Stomach (tissue), 9 donors: Measurements from ENCODE around the gene ALPK1. TPM values are rescaled to one million over a fixed set of nuclear protein-coding genes. Genes with fewer than 3 reads are reported as not detected.
"Not testable (repeated sequence)": the region's sequence is repeated elsewhere in the genome, so short reads cannot be mapped to it uniquely, and the experiment has no call there.

Experiments
- DNase-seq, 2 donors: peaks; one replicate each; pipeline versions ENCODE4 v3.0.0 to v3.0.0-alpha.2; 2013 to 2019
- H3K27ac ChIP-seq, 5 donors: fragments of 200-600 bp in 4 of 5; sonication (generic) in 4 of 5; one replicate each; pipeline ENCODE4 v1.5.1; 2013 to 2019; ENCODE audit warnings: mild to moderate bottlenecking in 1 of 5, moderate library complexity in 1 of 5
- H3K27me3 ChIP-seq, 3 donors: fragments of 200-600 bp; sonication (generic); one replicate each; pipeline ENCODE4 v1.5.1; 2017 to 2019; ENCODE audit warnings: mixed run types in 1 of 3
- H3K36me3 ChIP-seq, 4 donors: fragments of 200-600 bp; sonication (generic); 1 replicate in 3 of 4; 2 replicates in 1 of 4; pipeline ENCODE4 v1.5.1; 2016 to 2019
- H3K4me1 ChIP-seq, 4 donors: fragments of 200-600 bp; sonication (generic); one replicate each; pipeline ENCODE4 v1.5.1; 2016 to 2019
- H3K4me3 ChIP-seq, 4 donors: fragments of 200-600 bp; sonication (generic) in 3 of 4; one replicate each; pipeline ENCODE4 v1.5.1; 2016 to 2019; ENCODE audit warnings: mild to moderate bottlenecking in 1 of 4
- H3K9me3 ChIP-seq, 4 donors: fragments of 200-600 bp; sonication (generic); one replicate each; pipeline ENCODE4 v1.5.1; 2016 to 2019
- CTCF ChIP-seq, 7 experiments: fragments of 450-650 bp in 4 of 7; fragments of 200-600 bp in 3 of 7; sonication (generic) in 3 of 7; IDR thresholded peaks; one replicate each; pipeline ENCODE4 v1.5.1; 2016 to 2019; ENCODE audit warnings: antibody characterized with exemption in 7 of 7, control low read depth in 2 of 7, mild to moderate bottlenecking in 1 of 7
- EP300 ChIP-seq: sonication (generic); formaldehyde crosslinking; IDR thresholded peaks from one replicate; pipeline ENCODE4 v1.6.1; 2017; ENCODE audit warnings: antibody characterized with exemption
- POLR2A ChIP-seq, 4 donors: fragments of 450-650 bp; IDR thresholded peaks; one replicate each; pipeline ENCODE4 v1.6.1; 2016; ENCODE audit warnings: antibody characterized with exemption in 4 of 4, control low read depth in 2 of 4, mild to moderate bottlenecking in 1 of 4, moderate library complexity in 1 of 4
- POLR2AphosphoS5 ChIP-seq, 3 donors: sonication (generic); formaldehyde crosslinking; IDR thresholded peaks; one replicate each; pipeline ENCODE4 v1.6.1; 2016; ENCODE audit warnings: antibody characterized with exemption in 3 of 3
- WGBS, 5 donors: extraction: QIAGEN DNeasy Blood & Tissue Kit in 3 of 5; methylation state at CpG; one replicate each; pipeline versions ENCODE4 v1.1.5 to v1.1.7; 2013 to 2018; 5-methylcytosine and 5-hydroxymethylcytosine counted together
- intact Hi-C: fragments of 100-400 bp; cut with DNase I; formaldehyde crosslinking; loops from one replicate; pipeline ENCODE4 v1.15.1; 2023; ENCODE audit warnings: low total_unique reads
- polyA plus RNA-seq, 3 donors: library from polyadenylated mRNA; stranded (reverse); fragments of 200-250 nt; gene quantifications; one replicate each; pipeline ENCODE4 v1.2.3, GENCODE V29; 2013
- total RNA-seq, 5 donors: library from RNA; depleted of rRNA; stranded (reverse); fragments of >200 nt; gene quantifications; one replicate each; pipeline versions ENCODE4 v1.1.0 to v1.2.3, GENCODE V29; 2014 to 2016
- donor health status: healthy with polysubstance abuse.
- donor health status: Bipolar disorder and iron deficiency.
- donor health status: healthy.

The ALPK1 gene
- total and polyA plus RNA-seq, 8 donors, result 2.9 to 47.7 (median 25.0) TPM

GRCh38 chr4:112302320-112303274 is 5.4 kb downstream of the ALPK1 start:
- Histone ChIP-seq H3K27me3 (no peaks in the 10 kb centered on the region), H3K4me1 (peaks cover 0 to 22% (median 9%) of the 10 kb centered on the region in 4 donors), H3K27ac (peak overlapping the region in 1 of 5 donors; percentile 43), H3K36me3 (peaks cover 0 to 22% (median 17%) of the 10 kb centered on the region in 4 donors), H3K9me3 (no peaks in the 10 kb centered on the region), H3K4me3 (no peak overlapping the region)
- WGBS, 5 donors, result 72 to 84% (median 78%) methylated on average over 5 of the region's 5 CpGs
- no peak for DNase-seq
- intact Hi-C loops, result no loop called here
- TF ChIP-seq POLR2A (IDR thresholded peaks at IDR 0.05), result no peak
- TF ChIP-seq CTCF (IDR thresholded peaks at IDR 0.05), result no peak
- TF ChIP-seq EP300, result no peak
- TF ChIP-seq POLR2AphosphoS5 (IDR thresholded peaks at IDR 0.05), result no peak

- DNase-seq, intact Hi-C loops, H3K4me1 ChIP-seq, H3K4me3 ChIP-seq, H3K27ac ChIP-seq, H3K9me3 ChIP-seq, H3K27me3 ChIP-seq: not testable (repeated sequence)
- peaks cover 0 to 22% (median 17%) of the 10 kb centered on the region in 4 donors for H3K36me3 ChIP-seq
- WGBS, 5 donors, result 62 to 75% (median 66%) methylated on average over 3 of the region's 3 CpGs
Observed at GRCh38 chr4:112305477-112305876, 8.3 kb downstream of the ALPK1 start.

- not testable (repeated sequence) for H3K27ac ChIP-seq
- WGBS, 5 donors, result 27 to 42% (median 29%) methylated on average over 12 of the region's 12 CpGs
Observed at GRCh38 chr4:112309263-112309791, 12.2 kb downstream of the ALPK1 start.

GRCh38 chr4:112311516-112311915 is 14.3 kb downstream of the ALPK1 start:
- H3K36me3 ChIP-seq, result peaks cover 0 to 7% (median 3%) of the 10 kb centered on the region in 4 donors
- DNase-seq, result no peak
- no peak overlapping the region for H3K4me3 ChIP-seq
- no peaks in the 10 kb centered on the region for H3K27me3 ChIP-seq
- intact Hi-C loops, result no loop called here
- no peak overlapping the region for H3K27ac ChIP-seq
- TF ChIP-seq POLR2AphosphoS5 (IDR thresholded peaks at IDR 0.05) (no peak), POLR2A (IDR thresholded peaks at IDR 0.05) (no peak), EP300 (no peak), CTCF (IDR thresholded peaks at IDR 0.05) (no peak)
- 60 to 74% (median 71%) methylated on average over 5 of the region's 5 CpGs for WGBS, 5 donors
- H3K4me1 ChIP-seq, result peaks cover 0 to 9% (median 7%) of the 10 kb centered on the region in 4 donors
- H3K9me3 ChIP-seq, result no peaks in the 10 kb centered on the region

More at GRCh38 chr4:112309263-112309791, 12.2 kb downstream of the ALPK1 start:
- H3K9me3 ChIP-seq, H3K36me3 ChIP-seq, H3K27me3 ChIP-seq, H3K4me1 ChIP-seq, intact Hi-C loops: not testable (repeated sequence)
- DNase-seq, result peak in 1 of 2 donors; percentile 53
- peak overlapping the region in 2 of 4 donors; percentile 9 to 20 for H3K4me3 ChIP-seq

- WGBS, 5 donors, result 79 to 88% (median 86%) methylated on average over 5 of the region's 5 CpGs
Observed at GRCh38 chr4:112312610-112313239, 15.6 kb downstream of the ALPK1 start.

More at GRCh38 chr4:112312610-112313239, 15.6 kb downstream of the ALPK1 start:
- TF ChIP-seq POLR2A (IDR thresholded peaks at IDR 0.05) (no peak), CTCF (IDR thresholded peaks at IDR 0.05) (no peak), EP300 (no peak), POLR2AphosphoS5 (IDR thresholded peaks at IDR 0.05) (no peak)
- peaks cover 0 to 9% (median 7%) of the 10 kb centered on the region in 4 donors for H3K4me1 ChIP-seq
- intact Hi-C loops, result no loop called here
- H3K36me3 ChIP-seq, result peaks cover 0 to 11% (median 3%) of the 10 kb centered on the region in 4 donors
- H3K4me3 ChIP-seq, result no peak overlapping the region
- DNase-seq, result peak in 1 of 2 donors; percentile 13
- no peaks in the 10 kb centered on the region for H3K27me3 ChIP-seq
- peak overlapping the region in 1 of 5 donors; percentile 63 for H3K27ac ChIP-seq
- no peaks in the 10 kb centered on the region for H3K9me3 ChIP-seq
